Fibroblast of lung (primary cell): ENCODE results near the gene COASY. TPM values are rescaled to one million over a fixed set of nuclear protein-coding genes. Genes with fewer than 3 reads are reported as not detected.
"Not testable (repeated sequence)": the region's sequence is repeated elsewhere in the genome, so short reads cannot be mapped to it uniquely, and the experiment has no call there.

Experiments
- DNase-seq, 2 donors: peaks; one replicate each; pipeline versions ENCODE4 v3.0.0 to v3.0.0-alpha.2; 2010; ENCODE audit warnings: low read depth in 2 of 2
- H2AFZ ChIP-seq: 2 replicates; pipeline ENCODE4 v1.5.1; 2012; ENCODE audit warnings: low read length, control low read depth, inconsistent platforms
- H3K27ac ChIP-seq: 2 replicates; pipeline ENCODE4 v1.5.1; 2011; ENCODE audit warnings: low read length, control low read depth; ENCODE audit not compliant: insufficient read depth
- H3K27me3 ChIP-seq: 2 replicates; pipeline ENCODE4 v1.5.1; 2011; ENCODE audit warnings: mild to moderate bottlenecking, low read length; ENCODE audit not compliant: control insufficient read depth, insufficient read depth
- H3K36me3 ChIP-seq: 2 replicates; pipeline ENCODE4 v1.5.1; 2011; ENCODE audit warnings: low read length; ENCODE audit not compliant: control insufficient read depth, insufficient read depth
- H3K4me1 ChIP-seq: 2 replicates; pipeline ENCODE4 v1.5.1; 2011; ENCODE audit warnings: low read length; ENCODE audit not compliant: control insufficient read depth, insufficient read depth; ENCODE audit errors: extremely low read depth
- H3K4me2 ChIP-seq: 2 replicates; pipeline ENCODE4 v1.5.1; 2011; ENCODE audit warnings: low read length, control low read depth; ENCODE audit not compliant: insufficient read depth; ENCODE audit errors: extremely low read depth
- H3K4me3 ChIP-seq, 4 experiments: fragments of 200-600 bp in 1 of 4; sonication (generic) in 1 of 4; replicated peaks in 1 of 4; 2 replicates each; pipeline ENCODE4 v1.5.1; 2011 to 2016; ENCODE audit warnings: low read length in 4 of 4, low read depth in 3 of 4, mild to moderate bottlenecking in 3 of 4, control low read depth in 2 of 4, inconsistent platforms in 1 of 4, mixed read lengths in 1 of 4; ENCODE audit not compliant: insufficient read depth in 1 of 4; ENCODE audit errors: control extremely low read depth in 1 of 4
- H3K79me2 ChIP-seq: 2 replicates; pipeline ENCODE4 v1.5.1; 2012; ENCODE audit warnings: mild to moderate bottlenecking, low read length, inconsistent platforms; ENCODE audit not compliant: control insufficient read depth, insufficient read depth
- H3K9ac ChIP-seq: 2 replicates; pipeline ENCODE4 v1.5.1; 2011; ENCODE audit warnings: mild to moderate bottlenecking, low read length, control low read depth; ENCODE audit not compliant: insufficient read depth
- H3K9me3 ChIP-seq: 2 replicates; pipeline ENCODE4 v1.5.1; 2012; ENCODE audit warnings: low read depth, low read length; ENCODE audit not compliant: control insufficient read depth, insufficient read depth
- H4K20me1 ChIP-seq: 2 replicates; pipeline ENCODE4 v1.5.1; 2011; ENCODE audit warnings: low read length; ENCODE audit not compliant: control insufficient read depth, insufficient read depth; ENCODE audit errors: extremely low read depth
- CTCF ChIP-seq, 2 donors: IDR thresholded peaks in 1 of 2; conservative IDR thresholded peaks in 1 of 2; 1 replicate in 1 of 2; 2 replicates in 1 of 2; pipeline ENCODE4 v1.5.1; 2011 to 2012; ENCODE audit warnings: low read length in 2 of 2, control low read depth in 1 of 2, inconsistent platforms in 1 of 2, low read depth in 1 of 2, mild to moderate bottlenecking in 1 of 2
- EZH2 ChIP-seq: IDR thresholded peaks from 2 replicates; pipeline ENCODE4 v1.5.1; 2012; ENCODE audit warnings: low read length, control low read depth, mild to moderate bottlenecking; ENCODE audit errors: missing control alignments
- polyA plus RNA-seq, 2 donors: library from polyadenylated mRNA; depleted of rRNA in 1 of 2; stranded (reverse) in 1 of 2; unstranded in 1 of 2; fragments of >200 nt; gene quantifications; 2 replicates each; pipeline ENCODE4 v1.2.1, GENCODE V29; 2011 to 2012; ENCODE audit warnings: missing spikeins in 1 of 2
- total RNA-seq: library from RNA; depleted of rRNA; stranded (reverse); fragments of >200 nt; gene quantifications from 2 replicates; pipeline ENCODE4 v1.2.1, GENCODE V29; 2014

The COASY gene
- total and polyA plus RNA-seq, 2 donors (not counting 1 experiment from before 2014, with no cell fraction given), result 16.5 to 20.3 TPM

- H3K27me3 ChIP-seq, result no peaks in the 10 kb centered on the region
- no peak for TF ChIP-seq EZH2
- no peak for TF ChIP-seq CTCF (conservative IDR thresholded peaks at IDR 0.05 in 1 of 2, IDR thresholded peaks at IDR 0.05 in 1 of 2; ENCODE audit: low read depth in 1 of 2, low read length in 2 of 2)
- peak overlapping the region; percentile 89 for H3K4me2 ChIP-seq
- no peak overlapping the region for H2AFZ ChIP-seq
- H3K9ac ChIP-seq, result peak overlapping the region; percentile 82
- H4K20me1 ChIP-seq, result no peaks in the 10 kb centered on the region
- peaks cover 12% of the 10 kb centered on the region for H3K36me3 ChIP-seq
- H3K4me1 ChIP-seq, result peaks cover 11% of the 10 kb centered on the region
- H3K79me2 ChIP-seq, result peaks cover 9% of the 10 kb centered on the region
- H3K9me3 ChIP-seq, result no peaks in the 10 kb centered on the region
- peak overlapping the region; percentile 70 for H3K27ac ChIP-seq
- DNase-seq, result no peak
- H3K4me3 ChIP-seq, result peak overlapping the region; percentile 76 to 85 (median 78)
Observed at GRCh38 chr17:42537156-42537805, 24.7 kb upstream of the COASY start.

GRCh38 chr17:42537826-42538451 lies 24.0 kb upstream of the COASY start:
- H3K4me1 ChIP-seq, result peaks cover 11% of the 10 kb centered on the region
- H3K27me3 ChIP-seq, result no peaks in the 10 kb centered on the region
- H3K9ac ChIP-seq, result no peak overlapping the region
- H3K36me3 ChIP-seq, result peaks cover 12% of the 10 kb centered on the region
- no peaks in the 10 kb centered on the region for H3K9me3 ChIP-seq
- H3K79me2 ChIP-seq, result peaks cover 9% of the 10 kb centered on the region
- DNase-seq, result no peak
- H3K27ac ChIP-seq, result no peak overlapping the region
- TF ChIP-seq EZH2 (no peak), CTCF (conservative IDR thresholded peaks at IDR 0.05 in 1 of 2, IDR thresholded peaks at IDR 0.05 in 1 of 2; ENCODE audit: low read depth in 1 of 2, low read length in 2 of 2) (no peak)
- H3K4me3 ChIP-seq, result peak overlapping the region in 1 of 4 experiments; percentile 14
- H3K4me2 ChIP-seq, result no peak overlapping the region
- H2AFZ ChIP-seq, result no peak overlapping the region
- H4K20me1 ChIP-seq, result no peaks in the 10 kb centered on the region

- Histone ChIP-seq H3K27ac (no peak overlapping the region), H3K4me1 (peaks cover 11% of the 10 kb centered on the region), H3K4me2 (no peak overlapping the region), H3K79me2 (peaks cover 9% of the 10 kb centered on the region), H3K9ac (no peak overlapping the region), H4K20me1 (no peaks in the 10 kb centered on the region), H3K36me3 (peaks cover 17% of the 10 kb centered on the region), H3K27me3 (no peaks in the 10 kb centered on the region), H2AFZ (no peak overlapping the region), H3K4me3 (no peak overlapping the region), H3K9me3 (no peaks in the 10 kb centered on the region)
- no peak for DNase-seq
- TF ChIP-seq EZH2, result no peak
- TF ChIP-seq CTCF (conservative IDR thresholded peaks at IDR 0.05 in 1 of 2, IDR thresholded peaks at IDR 0.05 in 1 of 2; ENCODE audit: low read depth in 1 of 2, low read length in 2 of 2), result no peak
Observed at GRCh38 chr17:42538482-42538881, 23.5 kb upstream of the COASY start.

GRCh38 chr17:42540558-42540957 lies 21.4 kb upstream of the COASY start:
- H3K9ac ChIP-seq, H3K27me3 ChIP-seq, DNase-seq, H2AFZ ChIP-seq, H3K4me2 ChIP-seq, H3K4me3 ChIP-seq, H3K79me2 ChIP-seq, H3K9me3 ChIP-seq, H3K27ac ChIP-seq, H4K20me1 ChIP-seq: not testable (repeated sequence)
- H3K4me1 ChIP-seq, result peaks cover 11% of the 10 kb centered on the region
- H3K36me3 ChIP-seq, result peaks cover 24% of the 10 kb centered on the region
